ENCODE results near the gene RAPGEF6. TPM values are rescaled to one million over a fixed set of nuclear protein-coding genes. Genes with fewer than 3 reads are reported as not detected.

Gene RAPGEF6
- total and polyA plus RNA-seq, 2 experiments from 2014 or later, result 6.9 to 8.6 TPM

DNA sequence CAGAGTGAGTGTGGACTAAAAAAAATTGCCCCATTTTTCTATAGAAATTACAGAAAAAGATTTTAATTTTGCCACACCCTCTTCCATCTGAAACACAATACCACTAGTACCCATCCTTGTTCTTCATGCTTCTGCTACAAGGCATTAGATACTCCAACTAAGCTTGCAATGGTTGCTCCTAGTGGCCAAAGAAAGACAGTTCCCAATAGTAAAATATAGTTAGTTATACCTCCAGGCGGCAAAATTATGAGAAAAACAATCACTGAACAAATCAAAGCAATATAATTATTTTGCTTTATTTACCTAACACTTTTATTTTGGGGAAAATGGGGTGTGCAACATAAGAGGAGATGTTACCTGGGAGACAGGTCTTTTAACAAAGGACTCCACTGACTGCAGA, 101.2 kb downstream of the RAPGEF6 start:
- Histone ChIP-seq H3K27me3 (replicated peaks; ENCODE audit: insufficient read depth) (no peaks in the 10 kb centered on the region), H3K4me3 (no peak overlapping the region)
- TF ChIP-seq EZH2phosphoT487 (IDR thresholded peaks at IDR 0.05; ENCODE audit: insufficient read depth, low read depth) (no peak), EZH2 (IDR thresholded peaks at IDR 0.05; ENCODE audit: insufficient read depth, poor library complexity, severe bottlenecking) (no peak)

DNA sequence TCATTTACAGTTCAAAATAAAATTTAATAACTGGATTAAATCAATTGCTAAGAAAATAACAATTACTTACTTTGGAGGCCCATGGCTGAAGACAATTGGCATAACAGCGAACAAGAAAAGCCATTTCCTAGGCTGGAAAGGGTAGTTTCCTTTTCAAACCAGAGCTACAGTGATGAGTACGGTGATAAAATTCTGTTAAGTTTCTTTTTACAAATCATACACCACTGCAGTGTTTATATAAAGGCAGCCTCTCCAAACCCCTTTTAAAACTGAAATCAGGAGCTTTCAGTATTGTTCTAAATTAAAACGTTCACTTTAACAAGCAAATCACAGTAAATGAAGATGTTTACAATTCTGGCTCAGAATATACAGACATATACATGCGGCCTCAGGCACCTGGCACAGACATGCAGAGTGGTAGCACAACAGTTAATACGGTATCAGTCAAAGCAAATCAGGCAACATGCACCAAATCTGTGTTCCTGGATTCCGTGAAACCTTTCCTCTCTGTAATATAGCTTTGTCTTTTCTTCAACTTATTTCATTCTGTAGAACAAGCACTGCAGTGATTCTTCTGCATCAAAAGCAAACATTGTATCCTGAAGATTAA, 102.9 kb downstream of the RAPGEF6 start:
- no peaks in the 10 kb centered on the region for H4K20me1 ChIP-seq (ENCODE audit: insufficient read depth)
- no peaks in the 10 kb centered on the region for H3K36me3 ChIP-seq (ENCODE audit: low read depth)
- H3K9ac ChIP-seq, result no peak overlapping the region
- H3K4me1 ChIP-seq (ENCODE audit: insufficient read depth), result peaks cover 8% of the 10 kb centered on the region; the same call in 1 of the 2 replicates
- no peak overlapping the region for H2AFZ ChIP-seq
- H3F3A ChIP-seq (ENCODE audit: insufficient read depth), result peaks cover 6% of the 10 kb centered on the region; the same call in 1 of the 2 replicates
- H3K4me2 ChIP-seq (ENCODE audit: unreplicated experiment), result no peak overlapping the region
- H3K27me3 ChIP-seq (replicated peaks; ENCODE audit: insufficient read depth), result no peaks in the 10 kb centered on the region
- no peak overlapping the region for H3K27ac ChIP-seq
- peaks cover 19% of the 10 kb centered on the region; the same call in 1 of the 2 replicates for H3K79me2 ChIP-seq (ENCODE audit: insufficient read depth)
- 87 to 91% methylated on average over 6 of the region's 6 CpGs for WGBS, 2 experiments (ENCODE audit: low coverage in 1 of 2, low lambda C conversion rate in 2 of 2, missing lambda C conversion rate in 2 of 2)
- H3K4me3 ChIP-seq, result no peak overlapping the region
- no peaks in the 10 kb centered on the region for H3K9me2 ChIP-seq (ENCODE audit: insufficient read depth)
- in situ Hi-C loops (cut with MboI), result no loop called here
- no peaks in the 10 kb centered on the region for H3K9me3 ChIP-seq (ENCODE audit: low read depth)
- no peak for DNase-seq
- TF ChIP-seq EZH2phosphoT487 (IDR thresholded peaks at IDR 0.05; ENCODE audit: insufficient read depth, low read depth), result no peak
- TF ChIP-seq EZH2 (IDR thresholded peaks at IDR 0.05; ENCODE audit: insufficient read depth, poor library complexity, severe bottlenecking), result no peak

More for the DNA sequence above, 101.2 kb downstream of the RAPGEF6 start:
- Histone ChIP-seq H3K36me3 (ENCODE audit: low read depth) (no peaks in the 10 kb centered on the region), H3K9me3 (ENCODE audit: low read depth) (no peaks in the 10 kb centered on the region), H3F3A (ENCODE audit: insufficient read depth) (peaks cover 20% of the 10 kb centered on the region; the same call in 1 of the 2 replicates), H3K9me2 (ENCODE audit: insufficient read depth) (no peaks in the 10 kb centered on the region), H4K20me1 (ENCODE audit: insufficient read depth) (no peaks in the 10 kb centered on the region), H3K4me1 (ENCODE audit: insufficient read depth) (peaks cover 21% of the 10 kb centered on the region), H3K79me2 (ENCODE audit: insufficient read depth) (peaks cover 19% of the 10 kb centered on the region; the same call in 1 of the 2 replicates), H3K9ac (no peak overlapping the region), H3K27ac (no peak overlapping the region), H3K4me2 (ENCODE audit: unreplicated experiment) (no peak overlapping the region), H2AFZ (no peak overlapping the region)
- 97 to 100% methylated on average over 1 of the region's 1 CpG for WGBS, 2 experiments (ENCODE audit: low coverage in 1 of 2, low lambda C conversion rate in 2 of 2, missing lambda C conversion rate in 2 of 2)
- in situ Hi-C loops (cut with MboI), result no loop called here
- DNase-seq, result no peak

DNA sequence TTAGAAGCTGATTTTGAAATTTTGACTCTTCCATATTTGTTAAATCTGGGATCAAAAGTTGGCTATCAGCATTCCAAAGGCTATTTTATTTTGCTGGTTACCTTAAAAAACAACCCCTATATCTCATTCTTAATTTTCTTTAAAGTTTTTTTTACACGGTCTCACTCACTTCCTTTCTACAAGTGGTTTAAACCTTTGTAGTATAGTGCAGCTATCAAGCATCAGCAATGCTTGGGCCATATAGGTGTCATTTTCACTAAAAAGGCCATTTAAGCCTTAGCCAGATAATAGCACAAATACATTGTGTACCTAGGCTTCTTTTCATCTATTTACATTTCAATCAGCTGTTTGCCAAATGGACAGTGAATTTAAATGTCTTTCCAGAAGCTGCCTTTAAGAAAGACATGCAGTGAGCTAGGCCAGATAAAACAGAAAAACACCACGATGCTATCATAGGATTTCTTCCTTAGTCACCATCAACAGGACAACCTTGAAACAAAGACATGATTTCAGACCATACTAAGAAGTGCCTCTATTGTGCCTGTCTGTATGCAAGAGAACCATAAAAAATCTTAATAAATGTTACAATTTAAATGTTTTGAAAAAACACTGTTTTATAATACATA, 104.2 kb downstream of the RAPGEF6 start:
- Histone ChIP-seq H3K4me2 (ENCODE audit: unreplicated experiment) (no peak overlapping the region), H3K9ac (no peak overlapping the region), H3K36me3 (ENCODE audit: low read depth) (no peaks in the 10 kb centered on the region), H3K9me2 (ENCODE audit: insufficient read depth) (no peaks in the 10 kb centered on the region), H3K4me1 (ENCODE audit: insufficient read depth) (peaks cover 6% of the 10 kb centered on the region; the same call in 1 of the 2 replicates), H3K27ac (no peak overlapping the region), H3K4me3 (no peak overlapping the region), H3K79me2 (ENCODE audit: insufficient read depth) (peaks cover 11% of the 10 kb centered on the region; the same call in 1 of the 2 replicates), H4K20me1 (ENCODE audit: insufficient read depth) (no peaks in the 10 kb centered on the region), H2AFZ (no peak overlapping the region), H3F3A (ENCODE audit: insufficient read depth) (peaks cover 6% of the 10 kb centered on the region; the same call in 1 of the 2 replicates), H3K9me3 (ENCODE audit: low read depth) (no peaks in the 10 kb centered on the region), H3K27me3 (replicated peaks; ENCODE audit: insufficient read depth) (no peaks in the 10 kb centered on the region)
- WGBS, 2 experiments (ENCODE audit: low coverage in 1 of 2, low lambda C conversion rate in 2 of 2, missing lambda C conversion rate in 2 of 2), result 98 to 100% methylated on average over 2 of the region's 2 CpGs
- DNase-seq, result no peak
- no peak for TF ChIP-seq EZH2 (IDR thresholded peaks at IDR 0.05; ENCODE audit: insufficient read depth, poor library complexity, severe bottlenecking)
- TF ChIP-seq EZH2phosphoT487 (IDR thresholded peaks at IDR 0.05; ENCODE audit: insufficient read depth, low read depth), result no peak
- in situ Hi-C loops (cut with MboI), result no loop called here

DNA sequence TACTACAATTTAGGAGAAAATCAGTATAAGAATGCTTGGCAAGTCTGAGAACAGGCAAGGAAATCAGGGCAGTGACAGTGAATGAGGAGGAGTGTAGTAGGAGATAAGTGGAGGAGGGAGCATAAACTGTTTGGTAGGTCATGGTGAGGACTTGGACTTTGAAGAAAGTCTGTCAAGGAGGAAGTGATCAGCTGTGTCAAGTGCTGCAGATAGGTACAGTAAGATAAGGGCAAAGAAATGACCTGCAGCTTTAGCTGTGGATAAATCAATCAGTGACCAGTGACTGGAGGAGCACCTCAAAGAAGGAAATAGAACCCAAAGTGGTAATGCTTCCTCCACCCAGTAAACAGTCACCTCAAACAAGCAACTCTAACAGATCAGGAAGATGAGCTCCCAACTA, 106.3 kb downstream of the RAPGEF6 start:
- no peak overlapping the region for H2AFZ ChIP-seq
- no peaks in the 10 kb centered on the region for H3K79me2 ChIP-seq (ENCODE audit: insufficient read depth)
- no peak for DNase-seq
- no peak overlapping the region for H3K9ac ChIP-seq
- no peaks in the 10 kb centered on the region for H3K27me3 ChIP-seq (replicated peaks; ENCODE audit: insufficient read depth)
- peaks cover 11% of the 10 kb centered on the region for H3F3A ChIP-seq (ENCODE audit: insufficient read depth)
- in situ Hi-C loops (cut with MboI), result no loop called here
- TF ChIP-seq EZH2 (IDR thresholded peaks at IDR 0.05; ENCODE audit: insufficient read depth, poor library complexity, severe bottlenecking) (no peak), EZH2phosphoT487 (IDR thresholded peaks at IDR 0.05; ENCODE audit: insufficient read depth, low read depth) (no peak)
- H3K36me3 ChIP-seq (ENCODE audit: low read depth), result no peaks in the 10 kb centered on the region
- no peak overlapping the region for H3K4me3 ChIP-seq
- no peaks in the 10 kb centered on the region for H3K9me3 ChIP-seq (ENCODE audit: low read depth)
- no peak overlapping the region for H3K27ac ChIP-seq
- H3K9me2 ChIP-seq (ENCODE audit: insufficient read depth), result no peaks in the 10 kb centered on the region
- peaks cover 13% of the 10 kb centered on the region for H3K4me1 ChIP-seq (ENCODE audit: insufficient read depth)
- no peaks in the 10 kb centered on the region for H4K20me1 ChIP-seq (ENCODE audit: insufficient read depth)
- H3K4me2 ChIP-seq (ENCODE audit: unreplicated experiment), result no peak overlapping the region

Data from GM23248 (cell line).